Neural progenitor cell (in vitro differentiated cells): Measurements from ENCODE around the gene GLB1L2. TPM values are rescaled to one million over a fixed set of nuclear protein-coding genes. Genes with fewer than 3 reads are reported as not detected.

Experiments
- DNase-seq: peaks from one replicate; pipeline ENCODE4 v3.0.0-alpha.2; 2016; ENCODE audit warnings: low spot score
- H2AFZ ChIP-seq: fragments of 200-600 bp; sonication (generic); replicated peaks from 2 replicates; pipeline ENCODE4 v1.6.1; 2016; ENCODE audit warnings: antibody characterized with exemption
- H3F3A ChIP-seq: fragments of 200-600 bp; sonication (generic); 2 replicates; pipeline ENCODE4 v1.6.1; 2016; ENCODE audit warnings: antibody characterized with exemption, low read depth
- H3K27ac ChIP-seq: fragments of 200-600 bp; sonication (generic); 2 replicates; pipeline ENCODE4 v1.5.1; 2016; ENCODE audit warnings: mild to moderate bottlenecking
- H3K27me3 ChIP-seq: fragments of 200-600 bp; sonication (generic); 2 replicates; pipeline ENCODE4 v1.6.1; 2016; ENCODE audit warnings: mild to moderate bottlenecking, moderate library complexity
- H3K36me3 ChIP-seq: fragments of 200-600 bp; sonication (generic); 2 replicates; pipeline ENCODE4 v1.5.1; 2016
- H3K4me1 ChIP-seq: fragments of 200-600 bp; sonication (generic); 2 replicates; pipeline ENCODE4 v1.6.1; 2016; ENCODE audit warnings: mixed run types
- H3K4me2 ChIP-seq: fragments of 200-600 bp; sonication (generic); 2 replicates; pipeline ENCODE4 v1.6.1; 2016
- H3K4me3 ChIP-seq: fragments of 200-600 bp; sonication (generic); 2 replicates; pipeline ENCODE4 v1.5.1; 2016
- H3K79me2 ChIP-seq: fragments of 200-600 bp; sonication (generic); 2 replicates; pipeline ENCODE4 v1.6.1; 2016; ENCODE audit warnings: low read depth
- H3K9ac ChIP-seq: fragments of 200-600 bp; sonication (generic); 2 replicates; pipeline ENCODE4 v1.6.1; 2016
- H3K9me3 ChIP-seq: fragments of 200-600 bp; sonication (generic); 2 replicates; pipeline ENCODE4 v1.5.1; 2016; ENCODE audit warnings: low read depth
- H4K20me1 ChIP-seq: fragments of 200-600 bp; sonication (generic); 2 replicates; pipeline ENCODE4 v1.6.1; 2016; ENCODE audit warnings: low read depth
- H3K27ac Mint-ChIP-seq: 3 replicates; pipeline ENCODE4 v1.8.0; 2021; ENCODE audit warnings: mixed read lengths
- H3K27me3 Mint-ChIP-seq: 2 replicates; pipeline ENCODE4 v1.8.0; 2022; ENCODE audit warnings: low read depth, mild to moderate bottlenecking, inconsistent platforms, moderate library complexity, mixed read lengths; ENCODE audit not compliant: insufficient read depth
- H3K36me3 Mint-ChIP-seq: 3 replicates; pipeline ENCODE4 v1.8.0; 2021; ENCODE audit warnings: mixed read lengths
- H3K4me1 Mint-ChIP-seq: 3 replicates; pipeline ENCODE4 v1.8.0; 2021; ENCODE audit warnings: mixed read lengths
- H3K4me3 Mint-ChIP-seq: 3 replicates; pipeline ENCODE4 v1.8.0; 2021; ENCODE audit warnings: mild to moderate bottlenecking, moderate library complexity, mixed read lengths
- H3K9me3 Mint-ChIP-seq: 3 replicates; pipeline ENCODE4 v1.8.0; 2020; ENCODE audit warnings: mixed read lengths
- CTCF ChIP-seq: fragments of 200-600 bp; sonication (generic); IDR thresholded peaks from 2 replicates; pipeline ENCODE4 v1.5.1; 2017; ENCODE audit warnings: antibody characterized with exemption, mild to moderate bottlenecking
- EZH2 ChIP-seq: fragments of 200-600 bp; sonication (generic); IDR thresholded peaks from 2 replicates; pipeline ENCODE4 v1.6.1; 2017; ENCODE audit warnings: antibody characterized with exemption, mild to moderate bottlenecking, moderate library complexity
- EZH2phosphoT487 ChIP-seq: fragments of 200-600 bp; sonication (generic); IDR thresholded peaks from 2 replicates; pipeline ENCODE4 v1.6.1; 2017; ENCODE audit warnings: antibody characterized with exemption
- total RNA-seq: library from RNA; depleted of rRNA; stranded (reverse); fragments of >200 nt; gene quantifications from 2 replicates; pipeline ENCODE4 v1.2.3, GENCODE V29; 2015; ENCODE audit warnings: low replicate concordance

Gene GLB1L2
- total RNA-seq, 1 donor from 2014 or later = 2.0 TPM

DNA sequence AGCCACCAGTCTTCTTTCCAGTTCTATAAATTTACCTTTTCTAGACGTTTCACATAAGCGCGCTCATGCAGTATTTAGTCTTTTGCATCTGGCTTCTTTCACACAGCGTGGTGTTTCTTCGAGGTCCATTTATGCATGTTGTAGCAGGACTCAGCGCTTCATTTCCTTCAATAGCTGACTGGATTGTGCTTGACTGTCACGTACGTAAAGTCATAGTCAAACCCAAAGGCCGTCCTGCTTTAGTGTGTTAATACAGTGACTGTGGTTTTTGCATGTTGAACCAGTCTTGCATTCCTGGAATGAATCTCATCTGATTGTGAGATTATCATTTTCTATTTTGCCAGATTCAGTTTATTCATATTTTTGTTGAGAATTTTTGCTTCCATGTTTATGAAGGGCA lies 37.1 kb upstream of the GLB1L2 start:
- H3K79me2 ChIP-seq = no peaks in the 10 kb centered on the region
- H4K20me1 ChIP-seq = no peaks in the 10 kb centered on the region
- no peak overlapping the region for H2AFZ ChIP-seq
- TF ChIP-seq EZH2 (no peak), EZH2phosphoT487 (no peak), CTCF (no peak)
- no peaks in the 10 kb centered on the region for H3K9me3 ChIP-seq
- Mint-ChIP-seq H3K27me3 (peaks cover 1% of the 10 kb centered on the region), H3K27ac (no peak overlapping the region), H3K4me3 (no peak overlapping the region), H3K4me1 (peaks cover 7% of the 10 kb centered on the region), H3K36me3 (no peaks in the 10 kb centered on the region), H3K9me3 (no peaks in the 10 kb centered on the region)
- no peaks in the 10 kb centered on the region for H3K4me1 ChIP-seq
- no peak overlapping the region for H3K4me3 ChIP-seq
- no peaks in the 10 kb centered on the region for H3K36me3 ChIP-seq
- H3K9ac ChIP-seq = no peak overlapping the region
- no peak overlapping the region for H3K4me2 ChIP-seq
- no peak for DNase-seq
- no peaks in the 10 kb centered on the region for H3F3A ChIP-seq
- no peak overlapping the region for H3K27ac ChIP-seq
- no peaks in the 10 kb centered on the region for H3K27me3 ChIP-seq

DNA sequence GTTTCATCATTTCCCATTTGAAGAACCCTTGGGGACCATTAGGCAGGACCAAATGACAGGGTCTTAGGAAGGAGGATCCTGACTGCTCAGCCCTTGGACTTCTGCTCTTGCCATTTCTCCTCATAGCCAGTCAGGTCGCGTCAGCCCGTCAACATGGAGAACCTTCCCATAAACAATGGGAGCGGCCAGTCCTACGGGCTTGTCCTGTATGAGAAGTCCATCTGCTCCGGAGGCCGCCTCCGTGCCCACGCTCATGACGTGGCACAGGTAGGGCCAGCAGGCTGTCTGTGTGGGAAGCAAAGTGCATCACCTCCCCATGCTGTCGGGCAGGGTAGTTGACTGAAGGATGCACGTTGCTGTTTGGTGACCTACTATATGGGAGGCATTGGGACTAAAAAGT lies 19.6 kb upstream of the GLB1L2 start:
- no peaks in the 10 kb centered on the region for H3K36me3 Mint-ChIP-seq
- no peak overlapping the region for H3K4me3 Mint-ChIP-seq
- Histone ChIP-seq H3K27me3 (no peaks in the 10 kb centered on the region), H4K20me1 (no peaks in the 10 kb centered on the region), H3K27ac (no peak overlapping the region), H3K4me3 (no peak overlapping the region), H3K9me3 (peaks cover 6% of the 10 kb centered on the region), H3K4me1 (no peaks in the 10 kb centered on the region), H2AFZ (no peak overlapping the region), H3K36me3 (no peaks in the 10 kb centered on the region), H3K4me2 (no peak overlapping the region), H3K9ac (no peak overlapping the region), H3K79me2 (no peaks in the 10 kb centered on the region), H3F3A (no peaks in the 10 kb centered on the region)
- no peak for DNase-seq
- TF ChIP-seq EZH2 = no peak
- no peak for TF ChIP-seq CTCF
- no peak for TF ChIP-seq EZH2phosphoT487
- no peaks in the 10 kb centered on the region for H3K4me1 Mint-ChIP-seq
- peaks cover 4% of the 10 kb centered on the region for H3K9me3 Mint-ChIP-seq
- H3K27me3 Mint-ChIP-seq = peaks cover 8% of the 10 kb centered on the region
- H3K27ac Mint-ChIP-seq = no peak overlapping the region

GRCh38 chr11:134312807-134313206 lies 19.0 kb upstream of the GLB1L2 start:
- no peak overlapping the region for H3K4me3 ChIP-seq
- H3K9me3 ChIP-seq = peaks cover 9% of the 10 kb centered on the region
- Mint-ChIP-seq H3K9me3 (peaks cover 9% of the 10 kb centered on the region), H3K4me1 (no peaks in the 10 kb centered on the region), H3K4me3 (no peak overlapping the region), H3K27ac (no peak overlapping the region), H3K27me3 (peaks cover 7% of the 10 kb centered on the region), H3K36me3 (no peaks in the 10 kb centered on the region)
- TF ChIP-seq EZH2phosphoT487 = no peak
- no peak for TF ChIP-seq EZH2
- TF ChIP-seq CTCF = no peak
- no peaks in the 10 kb centered on the region for H3K27me3 ChIP-seq
- H3K9ac ChIP-seq = no peak overlapping the region
- no peak for DNase-seq
- H4K20me1 ChIP-seq = no peaks in the 10 kb centered on the region
- H3K4me2 ChIP-seq = no peak overlapping the region
- no peaks in the 10 kb centered on the region for H3K36me3 ChIP-seq
- H3K79me2 ChIP-seq = no peaks in the 10 kb centered on the region
- H2AFZ ChIP-seq = no peak overlapping the region
- H3F3A ChIP-seq = no peaks in the 10 kb centered on the region
- H3K4me1 ChIP-seq = no peaks in the 10 kb centered on the region
- no peak overlapping the region for H3K27ac ChIP-seq
